ENCODE measurements around the gene KLHL3.
"Not testable (repeated sequence)": the region's sequence is repeated elsewhere in the genome, so short reads cannot be mapped to it uniquely, and the experiment has no call there.

DNA sequence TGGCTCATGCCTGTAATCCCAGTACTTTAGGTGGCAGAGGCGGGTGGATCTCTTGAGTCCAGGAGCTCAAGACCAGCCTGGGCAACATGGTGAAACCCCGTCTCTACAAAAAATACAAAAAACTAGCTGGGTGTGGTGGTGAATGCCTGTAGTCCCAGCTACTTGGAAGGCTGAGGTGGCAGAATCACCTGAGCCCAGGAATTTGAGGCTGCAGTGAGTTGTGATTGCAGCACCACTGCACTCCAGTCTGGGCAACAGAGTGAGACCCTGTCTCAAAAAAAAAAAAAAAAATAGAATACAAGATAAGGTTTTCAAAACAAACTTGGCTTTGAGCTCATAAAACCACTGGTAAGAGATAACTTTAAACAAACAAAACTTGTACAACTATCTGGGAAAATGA is 92.8 kb downstream of the KLHL3 start:
- TF ChIP-seq, protein P1, sequence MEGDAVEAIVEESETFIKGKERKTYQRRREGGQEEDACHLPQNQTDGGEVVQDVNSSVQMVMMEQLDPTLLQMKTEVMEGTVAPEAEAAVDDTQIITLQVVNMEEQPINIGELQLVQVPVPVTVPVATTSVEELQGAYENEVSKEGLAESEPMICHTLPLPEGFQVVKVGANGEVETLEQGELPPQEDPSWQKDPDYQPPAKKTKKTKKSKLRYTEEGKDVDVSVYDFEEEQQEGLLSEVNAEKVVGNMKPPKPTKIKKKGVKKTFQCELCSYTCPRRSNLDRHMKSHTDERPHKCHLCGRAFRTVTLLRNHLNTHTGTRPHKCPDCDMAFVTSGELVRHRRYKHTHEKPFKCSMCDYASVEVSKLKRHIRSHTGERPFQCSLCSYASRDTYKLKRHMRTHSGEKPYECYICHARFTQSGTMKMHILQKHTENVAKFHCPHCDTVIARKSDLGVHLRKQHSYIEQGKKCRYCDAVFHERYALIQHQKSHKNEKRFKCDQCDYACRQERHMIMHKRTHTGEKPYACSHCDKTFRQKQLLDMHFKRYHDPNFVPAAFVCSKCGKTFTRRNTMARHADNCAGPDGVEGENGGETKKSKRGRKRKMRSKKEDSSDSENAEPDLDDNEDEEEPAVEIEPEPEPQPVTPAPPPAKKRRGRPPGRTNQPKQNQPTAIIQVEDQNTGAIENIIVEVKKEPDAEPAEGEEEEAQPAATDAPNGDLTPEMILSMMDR (IDR thresholded peaks at IDR 0.05; ENCODE audit: low read depth, low read length, missing input control): not testable (repeated sequence)
- TF ChIP-seq RXRA (IDR thresholded peaks at IDR 0.05); REST (IDR thresholded peaks at IDR 0.05); FOXA2 (IDR thresholded peaks at IDR 0.05); TAF1 (conservative IDR thresholded peaks at IDR 0.05); ZBTB33 (IDR thresholded peaks at IDR 0.05); JUND (IDR thresholded peaks at IDR 0.05); RAD21 (IDR thresholded peaks at IDR 0.05); SP1 (IDR thresholded peaks at IDR 0.05); HNF4G (IDR thresholded peaks at IDR 0.05); YY1 (IDR thresholded peaks at IDR 0.05); GABPA (IDR thresholded peaks at IDR 0.05 in 1 of 2, conservative IDR thresholded peaks at IDR 0.05 in 1 of 2): not testable (repeated sequence)
- TF ChIP-seq, protein P2, sequence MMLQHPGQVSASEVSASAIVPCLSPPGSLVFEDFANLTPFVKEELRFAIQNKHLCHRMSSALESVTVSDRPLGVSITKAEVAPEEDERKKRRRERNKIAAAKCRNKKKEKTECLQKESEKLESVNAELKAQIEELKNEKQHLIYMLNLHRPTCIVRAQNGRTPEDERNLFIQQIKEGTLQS (IDR thresholded peaks at IDR 0.05): not testable (repeated sequence)

Measured in liver (tissue), 3 donors.